C1 segment of cervical spinal cord (tissue), 14 donors: ENCODE results near the gene PCDHGA10.
A peak's percentile ranks its signal among the peaks of the same experiment; 100 is the strongest.
"Not testable (repeated sequence)": the region's sequence is repeated elsewhere in the genome, so short reads cannot be mapped to it uniquely, and the experiment has no call there.

Source experiments
- DNase-seq, 14 donors: peaks; one replicate each; lab custom pipeline; 2025; lab: John Stamatoyannopoulos, UW

PCDHGA10 gene

GRCh38 chr5:141392429-141393198 lies 20.2 kb upstream of the PCDHGA10 start, which contains the start of gene PCDHGA8:
TSS of gene PCDHGA8 (plus strand) at chr5:141392633. CDS start at chr5:141392814, 181 bp downstream.
- no peak for DNase-seq

- no peak for DNase-seq
Observed at GRCh38 chr5:141393267-141393666, 19.5 kb upstream of the PCDHGA10 start.

- DNase-seq: not testable (repeated sequence)
Observed at GRCh38 chr5:141394401-141395187, 18.2 kb upstream of the PCDHGA10 start.

GRCh38 chr5:141397756-141398551 lies 14.8 kb upstream of the PCDHGA10 start, which contains the start of gene PCDHGB5:
TSS of gene PCDHGB5 (plus strand) at chr5:141397947. CDS start at chr5:141398128, 181 bp downstream.
- peak in 1 of 14 donors; percentile 17 for DNase-seq

GRCh38 chr5:141398608-141399007 lies 14.2 kb upstream of the PCDHGA10 start:
- no peak for DNase-seq

GRCh38 chr5:141399555-141400258 lies 13.1 kb upstream of the PCDHGA10 start:
- no peak for DNase-seq

- peak in 1 of 14 donors; percentile 2 for DNase-seq
Observed at GRCh38 chr5:141402553-141403243, 10.1 kb upstream of the PCDHGA10 start, which contains the start of gene PCDHGA9. TSS of gene PCDHGA9 (plus strand) at chr5:141402778. CDS start at chr5:141402953, 175 bp downstream.

GRCh38 chr5:141403387-141403786 lies 9.4 kb upstream of the PCDHGA10 start:
- no peak for DNase-seq

GRCh38 chr5:141407790-141408505 lies 4.8 kb upstream of the PCDHGA10 start, which contains the start of gene PCDHGB6:
TSS of gene PCDHGB6 (plus strand) at chr5:141408021. CDS start at chr5:141408203, 182 bp downstream.
- peak in 1 of 14 donors; percentile 21 for DNase-seq

GRCh38 chr5:141409598-141410306 lies 3.0 kb upstream of the PCDHGA10 start:
- DNase-seq: no peak

- no peak for DNase-seq
Observed at GRCh38 chr5:141411575-141411974, 1.2 kb upstream of the PCDHGA10 start.

GRCh38 chr5:141413540-141414069 lies 818 bp downstream of the PCDHGA10 start:
- no peak for DNase-seq

- not testable (repeated sequence) for DNase-seq
Observed at GRCh38 chr5:141414548-141415274, 1.9 kb downstream of the PCDHGA10 start.

GRCh38 chr5:141415275-141415618 lies 2.5 kb downstream of the PCDHGA10 start:
- DNase-seq: not testable (repeated sequence)

GRCh38 chr5:141417494-141418172 lies 4.8 kb downstream of the PCDHGA10 start, which contains the start of gene PCDHGB7:
TSS of gene PCDHGB7 (plus strand) at chr5:141417677. CDS start at chr5:141417860, 183 bp downstream.
- DNase-seq: peak in 4 of 14 donors; percentile 29 to 45 (median 36)

- DNase-seq: no peak
Observed at GRCh38 chr5:141419074-141419880, 6.5 kb downstream of the PCDHGA10 start.
